ENCODE data around the gene TMC4. TPM values are rescaled to one million over a fixed set of nuclear protein-coding genes. Genes with fewer than 3 reads are reported as not detected.

The TMC4 gene
- total RNA-seq, 4 donors from 2014 or later, result 0.16 to 3.1 (median 0.31) TPM; not detected in 1

DNA sequence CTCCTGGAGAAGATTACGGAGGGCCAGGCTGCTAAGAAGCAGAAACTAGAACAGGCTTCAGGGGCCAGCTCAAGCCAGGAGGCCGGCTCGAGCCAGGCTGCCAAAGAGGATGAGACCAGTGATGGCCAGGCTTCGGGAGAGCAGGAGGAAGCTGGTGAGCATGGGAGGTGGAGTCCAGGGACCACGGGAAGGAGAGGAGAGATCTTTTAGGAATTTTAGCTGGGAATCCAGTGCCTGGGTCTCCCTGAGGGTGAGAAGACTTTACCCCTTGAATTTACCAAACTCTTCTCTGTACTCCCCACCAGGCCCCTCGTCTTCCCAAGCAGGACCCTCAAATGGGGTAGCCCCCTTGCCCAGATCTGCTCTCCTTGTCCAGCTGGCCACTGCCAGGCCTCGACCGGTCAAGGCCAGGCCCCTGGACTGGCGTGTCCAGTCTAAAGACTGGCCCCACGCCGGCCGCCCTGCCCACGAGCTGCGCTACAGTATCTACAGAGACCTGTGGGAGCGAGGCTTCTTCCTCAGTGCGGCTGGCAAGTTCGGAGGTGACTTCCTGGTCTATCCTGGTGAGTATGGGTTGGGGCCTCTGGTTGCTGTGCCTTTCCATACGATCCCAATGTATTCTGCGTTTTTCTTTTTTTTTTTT is 19.0 kb upstream of the TMC4 start:
- no peak for ATAC-seq
- H3K4me1 ChIP-seq, result peaks cover 0 to 36% (median 17%) of the 10 kb centered on the region in 3 donors
- peaks cover 0 to 33% of the 10 kb centered on the region in 2 donors for H3K36me3 ChIP-seq
- TF ChIP-seq POLR2AphosphoS5 (IDR thresholded peaks at IDR 0.05) (no peak), POLR2A (IDR thresholded peaks at IDR 0.05) (no peak), EP300 (IDR thresholded peaks at IDR 0.05) (no peak)
- TF ChIP-seq, protein P1, sequence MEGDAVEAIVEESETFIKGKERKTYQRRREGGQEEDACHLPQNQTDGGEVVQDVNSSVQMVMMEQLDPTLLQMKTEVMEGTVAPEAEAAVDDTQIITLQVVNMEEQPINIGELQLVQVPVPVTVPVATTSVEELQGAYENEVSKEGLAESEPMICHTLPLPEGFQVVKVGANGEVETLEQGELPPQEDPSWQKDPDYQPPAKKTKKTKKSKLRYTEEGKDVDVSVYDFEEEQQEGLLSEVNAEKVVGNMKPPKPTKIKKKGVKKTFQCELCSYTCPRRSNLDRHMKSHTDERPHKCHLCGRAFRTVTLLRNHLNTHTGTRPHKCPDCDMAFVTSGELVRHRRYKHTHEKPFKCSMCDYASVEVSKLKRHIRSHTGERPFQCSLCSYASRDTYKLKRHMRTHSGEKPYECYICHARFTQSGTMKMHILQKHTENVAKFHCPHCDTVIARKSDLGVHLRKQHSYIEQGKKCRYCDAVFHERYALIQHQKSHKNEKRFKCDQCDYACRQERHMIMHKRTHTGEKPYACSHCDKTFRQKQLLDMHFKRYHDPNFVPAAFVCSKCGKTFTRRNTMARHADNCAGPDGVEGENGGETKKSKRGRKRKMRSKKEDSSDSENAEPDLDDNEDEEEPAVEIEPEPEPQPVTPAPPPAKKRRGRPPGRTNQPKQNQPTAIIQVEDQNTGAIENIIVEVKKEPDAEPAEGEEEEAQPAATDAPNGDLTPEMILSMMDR (IDR thresholded peaks at IDR 0.05), result no peak
- WGBS, 2 donors (ENCODE audit: low coverage in 1 of 2), result 51 to 52% methylated on average over 7 to 13 of the region's 19 CpGs
- no peaks in the 10 kb centered on the region for H3K9me3 ChIP-seq
- peak overlapping the region; percentile 79 to 83 for H3K4me3 ChIP-seq
- H3K27me3 ChIP-seq, result no peaks in the 10 kb centered on the region
- H3K27ac ChIP-seq, result peak overlapping the region; percentile 79 to 100 (median 94)

DNA sequence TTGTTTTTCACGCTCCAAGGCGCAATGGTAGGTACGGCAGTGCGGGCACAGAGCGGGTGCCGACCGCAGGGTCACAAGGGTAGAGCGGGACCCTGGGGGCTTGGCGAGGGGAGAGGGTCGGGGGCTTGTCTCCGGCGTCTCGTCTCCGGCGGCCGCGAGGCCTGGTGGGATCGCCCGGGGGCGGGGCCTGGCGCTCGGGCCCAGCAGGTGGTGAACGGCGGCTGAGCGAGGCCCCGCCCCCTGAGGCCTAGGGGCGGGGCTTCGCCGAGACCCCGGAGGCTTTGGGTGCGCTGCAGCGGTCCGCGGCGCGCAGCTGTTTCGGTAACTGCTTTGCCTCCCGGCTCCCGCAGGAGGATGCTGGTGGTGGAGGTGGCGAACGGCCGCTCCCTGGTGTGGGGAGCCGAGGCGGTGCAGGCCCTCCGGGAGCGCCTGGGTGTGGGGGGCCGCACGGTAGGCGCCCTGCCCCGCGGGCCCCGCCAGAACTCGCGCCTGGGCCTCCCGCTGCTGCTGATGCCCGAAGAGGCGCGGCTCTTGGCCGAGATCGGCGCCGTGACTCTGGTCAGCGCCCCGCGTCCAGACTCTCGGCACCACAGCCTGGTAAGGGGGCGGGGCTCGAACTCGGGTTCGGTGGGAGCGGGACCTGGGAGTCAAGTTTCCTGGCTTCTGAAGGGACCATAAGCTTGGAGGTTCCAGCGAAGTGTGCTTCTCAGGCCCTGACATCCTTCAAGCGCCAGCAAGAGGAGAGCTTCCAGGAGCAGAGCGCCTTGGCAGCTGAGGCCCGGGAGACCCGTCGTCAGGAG is 18.3 kb upstream of the TMC4 start, which contains the start of gene TSEN34:
Gene TSEN34 (plus strand): TSS at position 298 of the 800 bp plus-strand sequence. CDS start 57 bp downstream, at position 355.
- TF ChIP-seq POLR2A (IDR thresholded peaks at IDR 0.05) (peak; percentile 42 to 50), POLR2AphosphoS5 (IDR thresholded peaks at IDR 0.05) (peak; percentile 22), EP300 (IDR thresholded peaks at IDR 0.05) (no peak)
- TF ChIP-seq, protein P1 (IDR thresholded peaks at IDR 0.05), result peak in 2 of 4 experiments; percentile 15 to 27
- ATAC-seq, result peak; percentile 30
- Histone ChIP-seq H3K4me1 (peaks cover 0 to 36% (median 17%) of the 10 kb centered on the region in 3 donors), H3K27ac (peak within 1 kb of the TSS; percentile 79 to 100 (median 94)), H3K36me3 (peaks cover 0 to 40% of the 10 kb centered on the region in 2 donors), H3K4me3 (peak within 1 kb of the TSS; percentile 79 to 83), H3K27me3 (no peaks in the 10 kb centered on the region), H3K9me3 (no peaks in the 10 kb centered on the region)
- WGBS, 2 donors (ENCODE audit: low coverage in 1 of 2), result no CpG with 5 or more reads among the region's 77 CpGs

DNA sequence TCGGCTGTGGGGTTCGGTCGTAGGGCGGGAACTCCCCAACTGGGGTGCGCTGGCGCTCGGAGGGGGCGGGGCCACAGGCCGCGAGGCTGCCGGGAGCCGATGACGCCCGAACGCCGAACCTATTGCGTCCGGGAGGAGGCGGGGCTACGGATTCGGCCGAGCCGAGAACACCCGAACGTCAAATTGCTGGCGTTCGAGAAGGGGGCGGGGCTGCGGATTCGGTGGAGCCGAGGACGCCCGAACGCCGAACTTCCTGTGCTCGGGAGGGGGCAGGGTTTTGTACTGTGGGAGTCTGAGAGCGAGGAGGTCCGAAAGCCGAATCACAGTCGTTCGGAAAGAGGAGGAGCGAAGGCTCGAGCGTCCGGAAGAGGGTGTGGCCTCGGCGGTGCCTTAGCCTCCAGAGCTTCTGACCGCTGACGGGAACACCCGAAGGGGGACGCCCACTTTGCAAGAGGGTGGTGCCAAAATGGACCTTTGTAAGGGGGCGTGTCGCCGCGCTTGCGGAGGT is 17.6 kb upstream of the TMC4 start:
- Histone ChIP-seq H3K36me3 (peaks cover 0 to 38% of the 10 kb centered on the region in 2 donors), H3K4me3 (peak overlapping the region; percentile 79 to 83)

DNA sequence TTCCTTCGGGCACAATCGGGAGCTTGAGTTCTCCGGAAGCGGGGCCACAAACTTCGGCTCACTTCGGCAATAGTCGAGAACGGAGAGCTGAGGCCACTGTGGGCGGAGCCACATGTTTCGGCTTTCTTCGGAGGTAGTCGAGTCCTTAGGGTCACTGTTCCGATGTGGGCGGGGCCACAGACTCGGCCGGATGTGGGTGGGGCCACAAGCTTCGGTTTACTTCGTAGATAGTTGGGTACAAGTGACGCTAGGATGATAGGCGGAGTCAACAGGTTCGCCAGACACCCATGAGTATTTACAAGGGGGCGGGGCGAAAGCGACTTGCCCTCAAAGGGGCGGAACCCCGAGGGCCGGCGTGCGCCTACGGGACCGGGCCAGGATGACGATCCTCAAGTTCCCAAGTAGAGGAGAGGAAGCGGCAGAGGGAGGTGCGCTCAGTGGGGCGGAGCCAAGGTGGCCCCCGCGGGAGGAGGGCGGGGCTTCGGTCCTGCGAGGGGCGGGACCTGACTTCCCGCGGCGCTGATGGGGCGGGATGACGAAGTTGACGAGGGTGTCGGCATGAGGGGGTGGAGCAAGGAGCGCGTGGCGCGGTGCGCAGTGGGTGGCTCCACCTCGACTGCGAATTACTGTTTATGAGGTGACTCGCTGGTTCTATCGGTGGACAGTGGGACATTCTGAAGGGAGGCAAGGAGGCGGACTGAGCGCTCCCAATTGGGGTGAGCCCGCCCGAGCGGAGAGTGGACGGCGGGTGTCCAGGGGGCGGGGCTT is 17.0 kb upstream of the TMC4 start:
- WGBS, 2 donors (ENCODE audit: low coverage in 1 of 2), result 0 to 4% methylated on average over 4 to 18 of the region's 65 CpGs
- H3K27ac ChIP-seq, result peak overlapping the region; percentile 79 to 100 (median 94)
- ATAC-seq, result peak; percentile 80
- TF ChIP-seq, protein P1 (IDR thresholded peaks at IDR 0.05), result no peak
- TF ChIP-seq POLR2AphosphoS5 (IDR thresholded peaks at IDR 0.05) (peak; percentile 80), POLR2A (IDR thresholded peaks at IDR 0.05) (peak; percentile 63 to 74), EP300 (IDR thresholded peaks at IDR 0.05) (no peak)
- H3K4me3 ChIP-seq, result peak overlapping the region; percentile 47 to 79
- H3K4me1 ChIP-seq, result peaks cover 0 to 36% (median 17%) of the 10 kb centered on the region in 3 donors
- no peaks in the 10 kb centered on the region for H3K9me3 ChIP-seq
- peaks cover 0 to 32% of the 10 kb centered on the region in 2 donors for H3K36me3 ChIP-seq
- no peaks in the 10 kb centered on the region for H3K27me3 ChIP-seq

More for the DNA sequence above, 17.6 kb upstream of the TMC4 start:
- Histone ChIP-seq H3K27ac (peak overlapping the region; percentile 79 to 100 (median 94)), H3K9me3 (no peaks in the 10 kb centered on the region), H3K4me1 (peaks cover 0 to 36% (median 17%) of the 10 kb centered on the region in 3 donors), H3K27me3 (no peaks in the 10 kb centered on the region)
- WGBS, 2 donors (ENCODE audit: low coverage in 1 of 2), result 0 to 3% methylated on average over 1 to 15 of the region's 56 CpGs
- peak; percentile 74 for ATAC-seq
- TF ChIP-seq, protein P1 (IDR thresholded peaks at IDR 0.05), result no peak
- peak; percentile 21 for TF ChIP-seq POLR2AphosphoS5 (IDR thresholded peaks at IDR 0.05)

Data from gastroesophageal sphincter (tissue), 4 donors.